NCI-H510A treated with DMSO at 0.1 percent for 48 hours (cell line): ENCODE measurements around the gene PLA2G6.
"Not testable (repeated sequence)": the region's sequence is repeated elsewhere in the genome, so short reads cannot be mapped to it uniquely, and the experiment has no call there.

Experiments
- DNase-seq: peaks from one replicate; lab custom pipeline; 2025; lab: John Stamatoyannopoulos, UW

Gene PLA2G6

GRCh38 chr22:38081941-38082828, 99.4 kb downstream of the PLA2G6 start:
- no peak for DNase-seq

- no peak for DNase-seq
Measured at GRCh38 chr22:38081636-38081940, 100.0 kb downstream of the PLA2G6 start.

DNA sequence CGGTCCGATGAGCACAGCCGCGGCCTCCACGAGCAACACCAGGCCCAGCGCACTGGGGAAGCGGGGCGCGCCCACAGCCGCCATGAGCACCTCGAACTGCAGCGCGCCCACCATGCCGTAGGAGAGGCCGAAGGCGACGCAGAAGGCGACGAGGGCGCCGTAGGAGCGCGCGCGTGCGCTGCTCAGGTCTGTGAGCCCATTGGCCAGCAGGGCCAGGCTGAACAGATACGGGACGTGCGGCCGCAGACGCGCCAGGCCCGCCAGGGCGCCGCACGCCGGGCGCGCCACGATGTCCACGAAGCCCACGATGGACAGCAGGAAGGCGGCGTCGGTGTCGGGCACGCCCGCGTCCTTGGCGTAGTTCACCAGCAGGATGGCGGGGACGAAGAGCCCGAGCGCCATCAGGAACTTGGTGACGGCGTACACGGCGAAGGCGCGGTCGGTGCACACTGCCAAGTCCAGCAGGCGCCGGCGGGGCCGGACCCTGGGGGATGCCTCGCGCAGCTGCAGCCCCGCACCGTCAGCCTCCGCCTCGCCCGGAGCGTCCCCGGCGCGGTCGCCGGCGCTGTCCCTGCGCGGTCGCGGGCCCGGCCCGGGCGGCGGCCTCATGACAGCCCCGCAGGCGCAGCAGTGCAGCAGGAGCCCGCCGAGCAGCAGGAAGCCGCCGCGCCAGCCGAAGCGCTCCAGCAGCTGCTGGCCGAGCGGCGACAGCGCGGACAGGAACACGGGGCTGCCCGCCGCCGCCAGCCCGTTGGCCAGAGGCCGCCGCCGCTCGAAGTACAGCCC, 100.6 kb downstream of the PLA2G6 start:
- no peak for DNase-seq

- no peak for DNase-seq
Measured at GRCh38 chr22:38080474-38080849, 101.2 kb downstream of the PLA2G6 start.

DNA sequence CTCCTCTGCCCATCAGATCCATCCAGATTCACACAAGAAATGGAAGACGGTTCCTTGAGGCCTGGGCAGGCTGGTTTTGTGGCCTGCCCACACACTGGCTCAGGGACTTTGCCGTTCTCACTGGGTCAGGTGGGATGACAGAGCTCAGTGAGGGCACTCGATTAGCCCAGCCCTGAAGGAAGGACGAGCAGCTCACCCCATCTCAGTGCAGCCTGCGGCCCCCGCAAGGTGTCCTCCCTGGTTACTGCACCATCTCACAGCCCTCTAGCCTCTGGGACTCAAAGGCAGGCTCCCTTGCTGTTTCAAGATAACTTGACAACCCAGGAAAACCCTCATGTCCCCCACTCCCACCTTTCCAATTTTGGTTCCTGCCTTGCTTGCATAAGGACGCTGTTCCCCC, 101.8 kb downstream of the PLA2G6 start:
- no peak for DNase-seq

DNA sequence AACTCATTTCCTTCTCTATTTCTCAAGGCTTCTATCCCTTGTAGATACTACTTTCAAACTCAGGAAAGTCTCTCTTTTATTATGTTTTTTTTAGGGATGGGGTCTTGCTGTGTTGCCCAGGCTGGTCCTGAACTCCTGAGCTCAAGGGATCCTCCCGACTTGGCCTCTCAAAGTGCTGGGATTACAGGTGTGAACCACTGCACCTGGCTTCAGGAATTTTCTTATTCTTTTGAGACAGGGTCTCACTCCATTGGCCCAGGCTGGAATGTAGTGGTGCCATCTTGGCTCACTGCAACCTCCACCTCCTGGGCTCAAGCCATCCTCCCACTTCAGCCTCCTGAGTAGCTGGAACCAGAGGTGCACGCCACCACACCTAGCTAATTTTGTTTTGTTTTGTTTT, 102.4 kb downstream of the PLA2G6 start:
- DNase-seq, result not testable (repeated sequence)

GRCh38 chr22:38078046-38078840, 103.4 kb downstream of the PLA2G6 start:
- DNase-seq, result no peak

- DNase-seq, result no peak
Measured at GRCh38 chr22:38077595-38077994, 104.0 kb downstream of the PLA2G6 start.

DNA sequence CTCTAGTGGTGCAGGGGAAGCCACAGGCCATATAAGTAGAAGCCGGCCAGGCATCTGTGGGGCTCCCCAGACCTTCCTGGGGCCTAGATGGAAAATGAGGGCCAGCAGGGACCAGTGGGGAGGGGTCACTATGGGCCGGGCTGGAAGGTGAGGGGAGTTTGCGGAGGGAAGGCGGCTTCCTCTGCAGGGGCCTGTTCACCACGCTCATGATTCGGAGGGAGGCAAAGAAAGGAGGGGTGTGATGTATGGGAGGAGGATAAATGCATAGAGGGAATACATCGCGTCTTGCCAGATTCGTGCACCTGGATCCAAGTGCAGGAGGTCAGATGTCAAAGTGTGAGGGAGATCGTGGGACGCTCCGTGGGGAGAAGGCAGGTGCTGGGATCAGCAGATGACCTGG, 104.5 kb downstream of the PLA2G6 start:
- DNase-seq, result no peak

- no peak for DNase-seq
Measured at GRCh38 chr22:38075961-38076360, 105.7 kb downstream of the PLA2G6 start.

- no peak for DNase-seq
Measured at GRCh38 chr22:38075105-38075825, 106.4 kb downstream of the PLA2G6 start.

GRCh38 chr22:38074181-38075104, 107.2 kb downstream of the PLA2G6 start:
- no peak for DNase-seq

DNA sequence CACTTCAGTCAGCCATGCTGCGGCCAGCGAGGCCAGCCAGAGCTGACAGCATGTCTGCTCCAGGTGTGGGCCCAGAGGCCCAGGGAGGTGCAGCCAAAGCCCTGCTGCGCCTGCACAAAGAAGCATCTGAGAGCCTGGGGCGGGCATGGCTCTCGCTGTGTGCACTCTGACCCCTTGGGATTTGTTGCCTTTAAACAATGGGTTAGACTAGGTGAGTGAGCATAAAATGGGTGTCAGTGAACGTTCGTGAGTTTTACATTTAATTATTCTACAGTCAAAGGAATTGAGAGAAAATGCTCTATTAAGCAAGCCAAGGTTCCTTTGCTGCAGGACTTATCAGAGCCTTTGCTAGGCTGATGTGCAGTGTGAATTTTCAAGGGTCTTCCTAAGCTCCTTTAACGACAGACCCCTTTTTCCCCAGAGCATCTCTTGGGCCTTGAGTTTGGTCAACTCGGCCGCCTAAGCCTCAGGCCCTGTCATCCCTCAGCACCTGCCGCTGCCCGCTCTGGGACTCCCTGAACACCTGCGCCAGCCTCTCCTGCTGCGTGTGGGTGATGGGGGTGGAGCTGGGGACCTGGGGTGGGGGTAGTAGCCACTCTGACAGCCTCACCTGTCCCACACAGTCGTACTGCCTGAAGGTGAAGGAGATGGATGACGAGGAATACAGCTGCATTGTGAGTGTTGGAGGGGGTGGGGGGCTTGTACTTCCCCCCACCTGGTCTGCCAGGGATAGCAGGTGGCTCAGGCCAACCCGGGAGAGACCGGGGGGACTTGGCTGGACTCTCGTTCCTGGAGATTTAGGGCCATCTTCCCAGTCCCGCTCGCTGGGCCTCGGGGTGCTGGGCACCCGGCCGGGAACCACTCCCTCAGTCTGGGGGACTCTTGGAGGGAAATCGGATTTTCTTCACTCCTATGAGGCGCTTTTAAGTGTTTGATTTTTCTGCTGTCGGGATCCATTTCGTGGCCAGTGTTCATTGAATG, 108.2 kb downstream of the PLA2G6 start:
- no peak for DNase-seq

DNA sequence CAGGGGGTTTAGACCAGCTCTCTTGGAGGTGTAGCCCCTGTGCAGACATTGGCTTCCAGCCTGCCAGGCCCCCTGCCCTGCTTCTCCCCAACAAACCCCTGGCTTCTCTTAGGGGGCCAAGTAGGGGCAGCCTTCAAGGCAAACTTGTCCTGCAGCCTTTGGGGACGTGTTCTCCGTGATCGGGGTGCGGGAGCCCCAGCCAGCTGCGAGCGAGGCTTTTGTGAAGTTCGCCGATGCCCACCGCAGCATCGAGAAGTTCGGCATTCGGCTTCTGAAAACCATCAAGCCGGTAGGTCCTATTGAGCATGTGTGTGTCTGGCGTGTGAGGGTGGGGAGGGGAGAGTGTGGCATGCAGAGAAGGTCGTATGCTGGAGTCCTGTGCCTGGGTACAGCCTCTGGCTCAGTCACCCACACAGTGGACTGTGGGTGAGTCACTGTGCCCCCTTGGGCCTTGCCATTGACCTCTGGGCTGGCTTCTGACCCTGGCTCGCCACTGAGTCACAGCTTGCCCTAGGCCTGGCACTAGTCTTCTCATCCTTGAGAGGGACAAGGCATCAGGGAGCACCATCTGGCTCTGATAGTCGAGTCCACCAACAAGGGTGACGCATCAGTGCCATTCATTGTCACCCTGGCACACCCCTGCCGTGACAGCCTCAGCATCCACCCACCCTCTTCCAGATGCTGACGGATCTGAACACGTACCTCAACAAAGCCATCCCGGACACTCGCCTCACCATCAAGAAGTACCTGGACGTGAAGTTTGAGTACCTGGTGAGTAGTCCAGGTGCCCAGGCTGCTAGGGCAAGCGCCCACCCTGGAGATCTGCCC, 109.1 kb downstream of the PLA2G6 start:
- no peak for DNase-seq

DNA sequence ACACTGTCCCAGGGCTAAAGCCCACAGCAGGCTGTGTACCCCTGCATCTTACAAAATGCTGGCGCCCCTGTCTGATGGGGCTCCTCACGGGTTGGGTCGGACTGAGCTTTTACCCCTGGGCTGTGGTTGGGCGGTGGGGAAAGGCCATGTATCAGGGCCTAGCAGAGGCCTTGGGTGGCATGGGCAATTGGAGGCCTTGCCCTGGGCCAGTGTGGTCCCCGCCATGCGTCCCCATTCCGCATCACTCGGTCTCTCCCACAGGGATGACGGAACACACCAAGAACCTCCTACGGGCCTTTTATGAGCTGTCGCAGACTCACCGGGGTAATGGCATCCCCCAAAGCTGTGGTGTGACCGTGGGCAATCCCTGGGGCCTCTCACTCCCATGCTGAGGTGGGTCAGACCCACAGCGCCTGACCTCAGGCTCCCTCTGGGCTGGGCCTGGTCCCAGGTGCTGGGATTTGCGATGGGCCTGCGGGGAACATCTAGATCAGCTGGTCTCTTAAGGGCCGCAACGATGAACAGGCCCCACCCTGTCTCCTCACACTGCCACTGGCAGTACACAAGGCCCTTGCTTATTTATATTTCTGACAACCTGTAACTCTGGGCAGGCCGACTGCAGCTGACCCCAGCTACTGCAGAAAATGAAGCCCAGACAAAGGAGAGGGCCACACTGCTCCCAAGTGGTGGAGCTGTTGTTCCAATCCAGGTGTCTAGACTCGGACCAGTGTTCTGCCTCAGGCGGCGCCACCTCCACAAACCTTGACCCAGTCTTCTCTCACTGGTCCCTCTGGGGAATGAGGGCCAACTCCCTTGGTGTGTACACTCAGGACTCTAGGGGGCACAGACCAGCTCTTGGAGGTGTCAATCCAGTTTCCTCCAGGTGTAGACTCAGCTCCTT, 110.0 kb downstream of the PLA2G6 start:
- no peak for DNase-seq

DNA sequence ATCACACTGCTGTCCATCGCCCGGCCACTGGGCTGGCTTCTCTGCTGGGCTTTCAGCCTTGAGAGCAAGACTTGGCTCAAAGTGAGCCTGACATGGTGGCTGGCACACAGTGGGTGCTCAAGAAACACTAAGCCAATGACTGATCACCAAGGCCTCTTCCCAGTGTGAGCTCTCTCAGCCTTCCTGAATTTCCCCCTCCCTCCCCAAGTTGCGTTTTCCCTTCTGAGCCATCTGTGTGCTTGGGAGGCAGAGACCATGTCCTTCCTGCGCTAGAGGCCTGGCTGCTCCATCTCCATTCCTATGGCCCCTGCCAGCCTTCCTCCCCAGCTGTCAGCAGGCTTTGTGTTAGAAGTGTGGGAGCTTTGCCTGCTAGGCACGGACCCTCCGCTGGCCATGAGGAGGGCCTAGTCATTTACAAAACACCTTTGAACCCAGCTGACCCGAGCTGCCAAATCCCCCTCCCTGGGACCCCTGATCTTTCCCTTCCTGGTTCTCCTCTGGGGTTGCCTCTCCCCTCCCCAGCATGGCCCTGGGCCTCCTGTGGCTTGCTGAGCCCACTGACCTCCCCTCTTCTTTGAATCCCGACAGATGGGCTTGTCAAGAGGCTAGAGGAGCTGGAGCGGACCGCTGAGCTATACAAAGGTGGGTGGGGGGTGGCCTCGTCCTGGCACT, 111.2 kb downstream of the PLA2G6 start:
- DNase-seq, result no peak
